ENCODE data around the gene SHROOM3.

GRCh38 chr4:76791479-76791878 is 356.4 kb downstream of the SHROOM3 start:
- no peak for TF ChIP-seq EZH2 (IDR thresholded peaks at IDR 0.05; ENCODE audit: borderline replicate concordance, insufficient read depth, low read depth, low read length, poor library complexity, severe bottlenecking)
- no peak for TF ChIP-seq CTCF (IDR thresholded peaks at IDR 0.05)
